ACHN (cell line): ENCODE data around the gene SLC47A2.

ENCODE experiments used
- DNase-seq: peaks from one replicate; pipeline ENCODE4 v3.0.0-alpha.2; 2015
- in situ Hi-C: cut with HindIII; loops from 2 replicates; pipeline ENCODE4 v1.10.0; 2017; ENCODE audit warnings: low sequenced_read_pairs, low pct_ligation_motif_present, low pct_unique_long_range_greater_than_20kb

The SLC47A2 gene

GRCh38 chr17:19656336-19656735 is 60.0 kb downstream of the SLC47A2 start:
- in situ Hi-C loops: no loop called here
- no peak for DNase-seq

- in situ Hi-C loops: no loop called here
- DNase-seq: no peak
Measured at GRCh38 chr17:19654896-19655295, 61.5 kb downstream of the SLC47A2 start.

DNA sequence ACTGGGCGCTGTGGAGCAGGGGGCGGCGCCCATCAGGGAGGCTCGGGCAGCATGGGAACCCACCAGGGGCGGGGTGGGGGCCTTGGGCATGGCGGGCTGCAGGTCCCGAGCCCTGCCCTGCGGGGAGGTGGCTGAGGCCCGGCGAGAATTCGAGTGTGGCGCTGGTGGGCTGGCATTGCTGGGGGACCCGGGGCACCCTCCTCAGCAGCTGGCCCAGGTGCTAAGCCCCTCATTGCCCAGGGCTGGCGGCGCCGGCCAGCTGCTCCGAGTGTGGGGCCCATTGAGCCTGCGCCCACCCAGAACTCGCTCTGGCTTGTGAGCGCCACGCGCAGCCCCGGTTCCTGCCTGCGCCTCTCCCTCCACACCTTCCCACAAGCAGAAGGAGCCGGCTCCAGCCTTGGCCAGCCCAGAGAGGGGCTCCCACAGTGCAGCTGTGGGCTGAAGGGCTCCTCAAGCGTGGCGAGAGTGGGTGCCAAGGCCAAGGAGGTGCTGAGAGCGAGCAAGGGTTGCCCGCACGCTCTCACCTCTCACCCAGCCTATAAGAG is 62.0 kb downstream of the SLC47A2 start:
- DNase-seq: no peak
- in situ Hi-C loops: no loop called here

DNA sequence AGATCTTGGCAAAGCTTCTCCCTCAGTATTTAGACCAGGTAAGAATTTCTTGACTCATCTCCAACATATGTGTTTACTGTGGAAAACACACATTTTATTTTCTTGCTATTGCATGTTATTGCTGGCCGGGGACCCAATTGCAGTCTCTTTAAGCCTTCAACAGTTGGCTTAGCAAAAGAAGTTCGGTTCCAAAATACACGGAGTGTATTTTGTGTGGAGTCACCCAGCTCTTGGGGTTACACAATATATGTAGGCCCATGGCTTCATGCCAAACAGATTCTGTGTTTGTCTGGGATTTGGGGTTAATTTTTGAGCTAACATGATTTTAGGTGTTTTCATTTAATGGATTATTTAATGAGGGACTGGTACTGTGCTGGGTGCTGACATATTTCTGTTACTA is 63.8 kb downstream of the SLC47A2 start:
- DNase-seq: no peak
- in situ Hi-C loops: no loop called here

DNA sequence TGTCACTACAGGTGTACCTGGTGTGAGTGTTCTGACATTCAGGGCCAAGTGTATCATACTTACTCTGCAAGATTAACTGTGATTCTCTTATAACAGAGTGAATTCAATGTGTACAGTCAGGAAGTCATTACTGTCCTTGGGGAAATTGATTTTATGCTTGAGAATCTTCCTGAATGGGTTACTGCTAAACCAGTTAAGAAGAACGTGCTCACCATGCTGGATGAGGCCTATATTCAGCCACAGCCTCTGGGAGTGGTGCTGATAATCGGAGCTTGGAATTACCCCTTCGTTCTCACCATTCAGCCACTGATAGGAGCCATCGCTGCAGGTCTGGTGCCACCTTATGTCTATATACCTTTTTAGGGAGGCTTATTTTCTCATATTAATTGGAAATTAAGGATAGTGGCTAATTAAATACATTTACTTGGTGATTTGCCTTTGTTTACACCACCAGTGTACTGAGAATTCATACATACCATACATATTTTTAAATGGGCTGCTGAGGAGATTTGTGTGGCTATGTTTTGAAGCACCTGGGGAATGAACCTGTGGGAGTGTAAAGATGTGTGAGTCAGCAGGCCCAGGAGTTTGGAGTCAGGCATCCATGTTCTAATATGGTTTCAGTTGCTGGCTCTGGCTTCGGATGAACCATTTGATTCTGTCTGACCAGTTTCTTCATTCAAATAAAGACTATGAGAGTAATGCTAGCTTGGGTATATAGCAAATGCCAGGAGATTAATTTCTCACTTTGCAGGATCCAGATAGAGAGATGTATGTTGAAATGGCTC is 64.7 kb downstream of the SLC47A2 start:
- in situ Hi-C loops: no loop called here
- no peak for DNase-seq

GRCh38 chr17:19650826-19651225 is 65.6 kb downstream of the SLC47A2 start:
- in situ Hi-C loops: no loop called here
- DNase-seq: no peak

- in situ Hi-C loops: no loop called here
- no peak for DNase-seq
Measured at GRCh38 chr17:19649274-19649541, 67.2 kb downstream of the SLC47A2 start.

DNA sequence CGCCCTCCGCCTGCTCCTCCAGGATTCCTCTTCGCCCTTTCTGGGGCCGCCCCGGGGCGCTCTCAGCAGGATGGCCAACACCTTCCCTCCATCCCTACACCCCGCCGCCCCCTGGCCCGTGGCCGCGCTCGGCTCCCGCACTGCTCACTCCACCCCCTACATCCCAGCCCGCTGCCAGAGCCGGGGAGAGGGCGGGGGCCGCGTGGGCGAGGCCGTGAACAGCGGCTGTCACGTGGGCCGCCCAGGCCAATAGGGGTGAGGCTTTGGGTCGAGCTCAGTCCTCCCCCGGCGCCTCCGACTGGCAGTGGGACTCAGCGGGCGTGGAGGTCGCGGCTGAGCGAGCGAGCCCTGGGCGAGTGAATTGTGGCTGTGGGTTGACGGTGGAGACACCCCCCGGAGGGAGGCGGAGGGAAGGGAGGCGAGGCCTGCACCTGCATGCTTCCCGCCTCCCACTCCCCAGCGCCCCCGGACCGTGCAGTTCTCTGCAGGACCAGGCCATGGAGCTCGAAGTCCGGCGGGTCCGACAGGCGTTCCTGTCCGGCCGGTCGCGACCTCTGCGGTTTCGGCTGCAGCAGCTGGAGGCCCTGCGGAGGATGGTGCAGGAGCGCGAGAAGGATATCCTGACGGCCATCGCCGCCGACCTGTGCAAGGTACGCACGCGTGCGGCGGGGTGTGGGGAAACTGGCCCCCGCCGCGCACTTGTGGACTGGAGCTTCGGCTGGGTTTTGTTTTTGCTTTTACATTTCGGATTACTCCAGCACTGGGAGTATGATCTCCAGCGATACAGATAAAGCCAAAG is 67.7 kb downstream of the SLC47A2 start, which contains the start of gene ALDH3A2:
ALDH3A2 (plus strand) TSS at position 277 of the 799 bp plus-strand sequence; CDS start at position 498, 221 bp downstream.
- in situ Hi-C loops: no loop called here
- DNase-seq: peak; percentile 97

GRCh38 chr17:19647697-19648474 is 68.5 kb downstream of the SLC47A2 start:
- DNase-seq: peak; percentile 75
- in situ Hi-C loops: no loop called here

DNA sequence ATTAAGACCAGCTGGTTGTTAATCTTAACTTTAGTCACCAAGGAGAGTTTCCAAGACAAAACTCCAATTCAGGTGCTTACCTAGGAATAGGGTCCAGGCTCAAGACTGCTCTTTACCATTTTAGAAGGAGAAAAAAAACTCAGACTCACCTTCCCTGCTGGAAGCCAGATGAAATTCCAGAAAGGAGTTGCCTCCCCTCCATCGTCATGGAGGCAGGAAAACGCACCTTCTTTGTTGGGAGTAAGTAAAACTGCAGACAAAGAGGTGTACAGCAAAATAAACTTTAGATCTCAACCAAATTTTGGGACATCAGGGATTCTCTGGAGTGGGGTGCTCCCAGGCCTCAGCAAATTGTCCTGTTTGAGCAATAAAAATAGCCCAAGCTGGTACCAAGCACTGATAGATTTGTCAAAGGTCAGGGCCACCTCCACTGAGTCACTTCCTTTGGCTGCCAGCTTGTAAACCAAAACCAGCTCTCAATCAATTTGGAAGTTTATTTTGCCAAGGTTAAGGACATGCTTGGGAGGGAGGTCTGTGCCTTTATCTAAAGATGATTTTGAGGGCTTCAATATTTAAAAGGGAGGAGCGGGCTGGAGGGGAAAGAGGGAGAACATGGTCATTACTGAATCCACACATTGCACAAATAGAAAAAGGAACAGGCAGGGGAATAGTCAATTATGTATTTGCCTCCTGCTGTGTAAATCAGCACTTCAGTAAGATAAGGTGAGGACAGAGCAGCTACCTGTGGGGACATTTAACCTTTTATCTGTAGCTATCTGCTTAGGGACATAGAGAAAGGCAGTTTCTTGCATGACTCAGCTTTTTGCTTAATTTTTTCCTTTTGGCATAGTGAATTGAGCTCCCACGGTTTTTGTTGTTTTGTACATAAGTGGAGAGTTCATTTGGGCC is 69.3 kb downstream of the SLC47A2 start:
- peak; percentile 51 for DNase-seq
- in situ Hi-C loops: no loop called here

DNA sequence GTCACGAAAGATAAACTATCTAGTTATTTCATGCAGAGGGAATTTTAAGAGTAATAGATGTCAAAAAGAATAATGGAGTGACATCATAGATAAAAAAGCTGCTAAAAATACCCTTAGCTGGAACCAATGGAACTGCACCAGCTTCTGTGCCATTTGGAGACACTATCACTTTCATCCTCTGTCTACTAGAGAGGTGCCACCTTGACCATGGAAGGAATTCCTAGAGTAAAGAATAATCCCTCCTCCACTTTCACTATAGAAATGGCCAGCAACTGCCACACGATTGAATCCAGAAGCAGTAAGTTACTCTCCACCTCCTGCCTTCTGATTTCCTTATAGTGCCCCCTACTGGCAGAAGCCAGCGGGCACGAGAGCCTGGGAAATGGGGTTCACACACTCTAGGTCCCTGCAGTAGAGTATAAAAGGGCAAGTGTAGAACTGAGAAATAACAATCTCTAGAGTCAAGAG is 70.6 kb downstream of the SLC47A2 start:
- peak; percentile 38 for DNase-seq
- in situ Hi-C loops: no loop called here

DNA sequence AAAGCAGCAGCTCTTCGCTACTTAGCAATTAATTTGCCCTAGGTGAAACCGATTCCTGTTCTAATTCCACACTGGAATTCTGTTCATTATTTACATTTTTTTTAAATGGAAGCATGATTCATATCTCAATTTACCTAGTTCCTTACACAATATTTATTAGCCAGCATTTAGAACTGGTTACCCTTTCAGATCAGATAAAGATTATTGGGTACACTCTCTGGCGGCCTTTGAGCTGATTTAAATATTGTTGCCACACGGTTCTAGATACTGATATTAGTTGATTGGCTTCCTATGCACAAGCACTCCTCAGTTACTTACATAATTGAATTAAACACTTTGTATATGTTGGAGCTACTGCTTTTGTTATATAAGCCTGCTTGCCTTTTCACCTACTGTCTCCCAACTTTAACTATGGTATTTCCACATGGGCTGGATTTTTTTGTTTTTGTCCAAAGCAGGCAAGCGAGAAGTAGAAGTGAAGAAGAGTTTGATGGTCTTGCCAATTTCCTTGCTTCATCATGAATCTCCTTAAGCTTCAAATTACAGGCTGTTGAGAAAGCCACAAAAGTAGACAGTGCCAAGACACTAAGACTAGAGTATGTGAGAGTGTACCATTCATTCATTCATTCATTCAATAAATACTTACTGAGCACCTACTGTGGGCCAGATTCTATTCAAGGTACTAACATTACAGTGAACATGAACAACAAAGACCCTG is 71.7 kb downstream of the SLC47A2 start:
- DNase-seq: no peak
- in situ Hi-C loops: no loop called here

DNA sequence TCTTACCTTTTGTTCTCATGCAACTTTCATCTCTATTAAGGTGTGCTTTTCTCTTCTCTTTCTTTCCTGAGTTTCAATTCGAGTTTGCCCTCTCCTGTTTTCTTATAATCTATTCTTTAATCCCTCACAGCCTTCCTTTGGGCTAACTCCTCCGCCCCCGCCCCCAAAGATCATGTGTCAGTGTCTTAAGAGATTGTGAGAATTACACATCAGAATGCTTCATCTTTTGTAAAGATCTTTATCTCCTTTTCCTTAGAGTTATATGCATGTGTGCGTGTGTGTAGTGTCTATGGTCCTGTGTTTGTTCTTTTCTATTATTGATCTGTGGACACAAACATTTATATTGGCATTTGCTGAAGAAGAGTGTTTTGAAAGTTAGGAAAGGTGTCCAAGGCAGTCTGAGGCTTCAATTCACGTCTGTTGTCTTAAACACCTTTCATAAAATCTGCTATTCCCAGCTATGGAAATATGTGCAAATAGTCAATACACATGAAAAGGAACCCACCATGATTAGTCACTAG is 74.0 kb downstream of the SLC47A2 start:
- DNase-seq: no peak
- in situ Hi-C loops: no loop called here

GRCh38 chr17:19641687-19642372 is 74.6 kb downstream of the SLC47A2 start:
- DNase-seq: no peak
- in situ Hi-C loops: no loop called here

DNA sequence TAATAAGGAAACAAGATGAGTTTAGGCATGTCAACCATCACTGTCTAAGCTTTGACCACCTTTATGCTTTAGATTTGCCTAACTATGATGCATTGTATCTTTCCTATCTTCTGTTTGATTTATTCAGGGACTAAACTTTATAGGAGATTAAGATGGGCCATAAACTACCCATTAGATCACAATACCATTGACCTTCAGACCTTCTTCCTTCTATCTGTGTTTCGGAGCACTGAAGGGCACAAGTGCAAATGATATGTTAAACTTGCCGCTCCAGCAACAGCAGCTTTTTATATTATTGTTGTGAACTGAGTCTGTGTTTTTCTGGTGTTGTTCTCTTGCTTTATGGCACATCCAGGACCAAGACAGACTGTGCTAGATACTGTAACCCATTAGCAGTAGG is 84.5 kb downstream of the SLC47A2 start:
- in situ Hi-C loops: no loop called here
- no peak for DNase-seq

- in situ Hi-C loops: no loop called here
- DNase-seq: no peak
Measured at GRCh38 chr17:19630661-19631060, 85.7 kb downstream of the SLC47A2 start.

DNA sequence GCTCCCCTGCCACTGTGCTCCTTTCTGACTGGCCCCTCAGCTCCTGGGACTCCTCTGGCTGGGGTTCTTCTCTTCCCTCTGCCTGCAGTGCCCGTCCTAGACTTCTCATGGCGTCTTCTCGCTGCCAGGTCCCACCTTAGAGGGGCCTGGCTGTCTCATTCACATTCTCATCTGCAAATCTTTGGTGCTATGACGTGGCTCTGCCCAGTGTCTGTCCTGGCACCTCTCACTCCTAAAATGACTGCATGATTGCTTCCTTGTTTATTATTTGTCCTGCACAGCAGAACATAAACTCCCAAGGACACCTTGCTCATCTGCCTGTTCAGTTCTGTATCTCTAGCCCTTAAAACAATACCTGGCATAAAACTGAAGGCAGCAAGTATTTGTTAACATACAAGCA is 86.3 kb downstream of the SLC47A2 start:
- in situ Hi-C loops: no loop called here
- no peak for DNase-seq
